PC-3 (cell line): ENCODE data around the gene HDGF.

Experiments
- EZH2 ChIP-seq: fragments of 300-600 bp; sonication (generic); IDR thresholded peaks from one replicate; pipeline ENCODE4 v1.6.1; 2017; ENCODE audit warnings: antibody characterized with exemption, mild to moderate bottlenecking, low read length; ENCODE audit not compliant: unreplicated experiment
- TF ChIP-seq, protein P1 (sequence below): fragments of 300-600 bp; sonication (generic); conservative IDR thresholded peaks from 2 replicates; pipeline ENCODE4 v1.5.1; 2017; ENCODE audit warnings: antibody characterized with exemption, low read depth, mild to moderate bottlenecking, low read length

GRCh38 chr1:156775799-156776198, 24.3 kb upstream of the HDGF start:
- TF ChIP-seq, protein P1, sequence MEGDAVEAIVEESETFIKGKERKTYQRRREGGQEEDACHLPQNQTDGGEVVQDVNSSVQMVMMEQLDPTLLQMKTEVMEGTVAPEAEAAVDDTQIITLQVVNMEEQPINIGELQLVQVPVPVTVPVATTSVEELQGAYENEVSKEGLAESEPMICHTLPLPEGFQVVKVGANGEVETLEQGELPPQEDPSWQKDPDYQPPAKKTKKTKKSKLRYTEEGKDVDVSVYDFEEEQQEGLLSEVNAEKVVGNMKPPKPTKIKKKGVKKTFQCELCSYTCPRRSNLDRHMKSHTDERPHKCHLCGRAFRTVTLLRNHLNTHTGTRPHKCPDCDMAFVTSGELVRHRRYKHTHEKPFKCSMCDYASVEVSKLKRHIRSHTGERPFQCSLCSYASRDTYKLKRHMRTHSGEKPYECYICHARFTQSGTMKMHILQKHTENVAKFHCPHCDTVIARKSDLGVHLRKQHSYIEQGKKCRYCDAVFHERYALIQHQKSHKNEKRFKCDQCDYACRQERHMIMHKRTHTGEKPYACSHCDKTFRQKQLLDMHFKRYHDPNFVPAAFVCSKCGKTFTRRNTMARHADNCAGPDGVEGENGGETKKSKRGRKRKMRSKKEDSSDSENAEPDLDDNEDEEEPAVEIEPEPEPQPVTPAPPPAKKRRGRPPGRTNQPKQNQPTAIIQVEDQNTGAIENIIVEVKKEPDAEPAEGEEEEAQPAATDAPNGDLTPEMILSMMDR: no peak
- TF ChIP-seq EZH2: no peak
